SU-DHL-6 (cell line): ENCODE data around the gene POU5F1.

ENCODE experiments used
- CTCF ChIP-seq: fragments of 200-600 bp; sonication (generic); IDR thresholded peaks from one replicate; pipeline ENCODE4 v1.5.1; 2017; ENCODE audit warnings: antibody characterized with exemption, mild to moderate bottlenecking, low read length, moderate library complexity; ENCODE audit not compliant: insufficient read depth, poor library complexity, severe bottlenecking
- EZH2phosphoT487 ChIP-seq: fragments of 200-600 bp; sonication (generic), shearing (Covaris generic); conservative IDR thresholded peaks from 2 replicates; pipeline ENCODE4 v1.6.1; 2018; ENCODE audit warnings: mild to moderate bottlenecking, antibody characterized with exemption, low read length, moderate library complexity, mixed read lengths

- TF ChIP-seq CTCF (no peak), EZH2phosphoT487 (no peak)
Observed at GRCh38 chr6:31214516-31214915, 44.0 kb upstream of the POU5F1 start.
